ENCODE data around the gene ZSCAN2. TPM values are rescaled to one million over a fixed set of nuclear protein-coding genes. Genes with fewer than 3 reads are reported as not detected.

The ZSCAN2 gene
- total and polyA plus RNA-seq, 2 of the 8 experiments (the other 6 are each of a cell fraction or from before 2014, with no cell fraction given), result 23.6 to 52.4 TPM

GRCh38 chr15:84658080-84658787 is 57.4 kb downstream of the ZSCAN2 start, which contains the start of gene NMB (continued):
- TF ChIP-seq YY1 (IDR thresholded peaks at IDR 0.05; ENCODE audit: low read depth, low read length), result peak; percentile 64
- TF ChIP-seq SP4 (IDR thresholded peaks at IDR 0.05; ENCODE audit: low read length), result no peak
- TF ChIP-seq CHD2 (IDR thresholded peaks at IDR 0.05; ENCODE audit: low read length), result peak; percentile 49
- TF ChIP-seq POLR2AphosphoS5 (IDR thresholded peaks at IDR 0.05; ENCODE audit: low read depth, low read length), result peak; percentile 26; the same call in 1 of the 2 replicates
- TF ChIP-seq CHD1 (IDR thresholded peaks at IDR 0.05; ENCODE audit: low read depth, low read length), result no peak
- TF ChIP-seq USF2 (IDR thresholded peaks at IDR 0.05; ENCODE audit: low read length), result no peak
- TF ChIP-seq JUN (IDR thresholded peaks at IDR 0.05; ENCODE audit: low read depth, low read length), result no peak
- no peak for TF ChIP-seq CREB1 (IDR thresholded peaks at IDR 0.05)
- no peak for TF ChIP-seq HDAC6 (IDR thresholded peaks at IDR 0.05; ENCODE audit: low read depth, low read length)
- no peak for TF ChIP-seq SAP30 (IDR thresholded peaks at IDR 0.05; ENCODE audit: insufficient read depth, insufficient replicate concordance, low read length)
- TF ChIP-seq BACH1 (IDR thresholded peaks at IDR 0.05; ENCODE audit: low read length), result 0 out of 2 replicates have a peak, but pooled peaks have one; percentile 16
- TF ChIP-seq RNF2 (IDR thresholded peaks at IDR 0.05; ENCODE audit: borderline replicate concordance, low read depth, low read length, missing control alignments, poor library complexity, severe bottlenecking), result no peak
- no peak for TF ChIP-seq JUND (IDR thresholded peaks at IDR 0.05; ENCODE audit: low read length)
- no peak; the same call in 1 of the 2 replicates for TF ChIP-seq RBBP5 (IDR thresholded peaks at IDR 0.05; ENCODE audit: borderline replicate concordance, low read depth, low read length)
- TF ChIP-seq MAX (IDR thresholded peaks at IDR 0.05), result peak; percentile 60
- no peak for TF ChIP-seq SIRT6 (IDR thresholded peaks at IDR 0.05; ENCODE audit: low read length)
- TF ChIP-seq MAFK (IDR thresholded peaks at IDR 0.05; ENCODE audit: low read depth, low read length), result no peak
- no peak for TF ChIP-seq FOSL1 (IDR thresholded peaks at IDR 0.05; ENCODE audit: insufficient read depth, low read depth, low read length)
- TF ChIP-seq TAF7 (optimal IDR thresholded peaks at IDR 0.05; ENCODE audit: borderline replicate concordance, low read depth, low read length), result peak; percentile 52
- no peak for TF ChIP-seq CEBPB (IDR thresholded peaks at IDR 0.05; ENCODE audit: low read depth, low read length)
- TF ChIP-seq CBX8 (IDR thresholded peaks at IDR 0.05; ENCODE audit: borderline replicate concordance, low read depth, low read length), result no peak
- TF ChIP-seq EP300 (IDR thresholded peaks at IDR 0.05; ENCODE audit: borderline replicate concordance in 1 of 2, low read depth in 2 of 2, low read length in 2 of 2), result no peak
- no peak for TF ChIP-seq SUZ12 (IDR thresholded peaks at IDR 0.05; ENCODE audit: low read length)
- peak; percentile 47 for TF ChIP-seq KDM4A (IDR thresholded peaks at IDR 0.05; ENCODE audit: low read depth, low read length, severe bottlenecking)

Data from H1 (cell line).